HEK293T (cell line): Measurements from ENCODE around the gene RTF2.

Experiments used
- FOXM1 ChIP-seq: fragments of 450-650 bp; IDR thresholded peaks from 2 replicates; pipeline ENCODE4 v1.6.1; 2017; ENCODE audit warnings: mild to moderate bottlenecking, borderline replicate concordance
- LEF1 ChIP-seq: fragments of 450-650 bp; IDR thresholded peaks from 2 replicates; pipeline ENCODE4 v1.6.1; 2017; ENCODE audit warnings: mild to moderate bottlenecking, borderline replicate concordance
- SP1 ChIP-seq: fragments of 450-650 bp; IDR thresholded peaks from 2 replicates; pipeline ENCODE4 v1.6.1; 2017
- TARDBP ChIP-seq: fragments of 450-650 bp; IDR thresholded peaks from 2 replicates; pipeline ENCODE4 v1.6.1; 2016

DNA sequence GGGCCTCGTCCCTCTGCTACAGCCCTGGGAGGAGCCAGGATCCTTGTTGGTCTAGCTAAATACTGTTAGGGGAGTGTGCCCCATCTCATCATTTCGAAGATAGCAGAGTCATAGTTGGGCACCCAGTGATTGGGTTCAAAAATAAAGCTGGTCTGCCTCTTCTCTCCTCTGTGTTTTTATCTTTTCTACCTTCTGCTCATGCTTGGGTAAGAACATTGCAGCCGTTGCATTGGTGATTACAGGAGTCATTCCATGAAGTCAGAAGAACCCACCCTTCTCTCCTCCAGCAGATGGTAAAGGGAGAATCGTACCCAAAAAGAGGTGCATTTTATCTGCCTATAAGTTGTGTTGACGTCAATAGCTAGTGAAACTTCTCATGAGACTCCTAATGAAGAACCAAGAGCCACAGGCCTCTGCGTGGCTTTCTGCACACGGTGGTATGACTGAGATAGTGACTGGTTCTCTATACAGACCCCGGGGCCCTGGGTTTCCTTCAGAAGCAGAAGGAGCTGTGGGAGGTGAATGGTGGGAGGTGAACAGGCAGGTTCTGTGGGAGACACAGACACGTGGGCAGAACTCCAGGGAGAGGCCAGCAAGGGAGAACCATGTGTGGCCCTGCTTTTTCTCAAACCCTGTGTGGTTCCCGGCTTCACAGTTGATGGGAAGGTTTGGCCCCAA is 50.4 kb downstream of the RTF2 start:
- TF ChIP-seq SP1 (no peak), FOXM1 (no peak), TARDBP (no peak), LEF1 (no peak)
